Stimulated activated CD4-positive, alpha-beta T cell treated with anti-CD3 and anti-CD28 coated beads, Interleukin-12 subunit alpha, Interleukin-12 subunit beta, amount 100 ng/mL, for 24 hours (primary cell): Measurements from ENCODE around the gene CLCN1.

Source experiments
- DNase-seq, 2 experiments: peaks; one replicate each; pipeline ENCODE4 v3.0.0-alpha.2; 2020; ENCODE audit warnings: low read depth in 2 of 2

Gene CLCN1

DNA sequence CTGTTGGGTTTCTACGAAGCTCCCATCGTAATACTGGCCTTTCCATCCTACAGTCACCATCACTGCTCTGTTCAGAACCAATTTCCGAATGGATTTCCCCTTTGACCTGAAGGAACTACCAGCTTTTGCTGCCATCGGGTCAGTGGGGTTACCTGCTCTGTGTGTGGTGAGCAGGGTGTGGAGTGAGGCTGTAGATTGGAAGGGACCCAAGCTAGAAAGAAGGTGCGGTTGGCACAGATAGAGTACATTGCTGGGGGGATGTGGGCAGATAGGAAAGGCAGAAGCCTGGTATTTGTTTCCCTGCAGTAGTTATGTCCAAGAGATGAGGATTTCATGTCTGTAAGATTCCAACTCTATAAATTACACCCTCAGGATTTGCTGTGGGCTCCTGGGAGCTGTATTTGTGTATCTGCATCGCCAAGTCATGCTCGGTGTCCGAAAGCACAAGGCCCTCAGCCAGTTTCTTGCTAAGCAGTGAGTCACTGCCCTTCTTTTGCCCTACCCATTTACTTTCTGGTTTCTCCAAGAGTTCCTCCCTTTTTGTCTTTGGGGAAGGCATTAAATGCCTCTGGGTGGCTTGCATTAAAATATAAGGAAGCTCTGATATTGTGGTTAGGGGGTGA lies 15.4 kb downstream of the CLCN1 start:
- no peak for DNase-seq

DNA sequence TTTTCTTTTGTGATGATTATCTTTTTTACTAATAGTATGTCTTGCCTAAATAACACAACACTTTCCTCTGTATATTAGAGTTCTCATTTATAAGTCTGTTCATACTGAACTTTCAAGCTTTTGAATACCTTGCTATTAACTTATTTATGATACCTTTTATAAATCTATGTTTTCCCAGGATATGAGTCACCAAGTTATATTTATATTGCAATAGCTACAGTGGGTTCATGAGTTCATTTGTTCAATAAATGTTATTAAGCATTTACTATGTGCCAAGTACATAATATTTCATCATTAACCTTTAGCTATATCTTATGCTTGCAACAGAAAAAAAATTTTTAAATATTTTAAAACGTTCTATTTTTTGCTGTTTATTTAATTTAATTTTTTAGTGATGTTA lies 18.3 kb downstream of the CLCN1 start:
- no peak for DNase-seq

GRCh38 chr7:143337216-143337615 lies 21.3 kb downstream of the CLCN1 start:
- DNase-seq, result no peak

GRCh38 chr7:143341842-143342241 lies 25.9 kb downstream of the CLCN1 start:
- DNase-seq, result no peak

- DNase-seq, result no peak
Measured at GRCh38 chr7:143343596-143343995, 27.7 kb downstream of the CLCN1 start.

- DNase-seq, result peak; percentile 43 to 52
Measured at GRCh38 chr7:143345428-143345900, 29.6 kb downstream of the CLCN1 start.

GRCh38 chr7:143346018-143346417 lies 30.1 kb downstream of the CLCN1 start:
- DNase-seq, result no peak

- no peak for DNase-seq
Measured at GRCh38 chr7:143347950-143348349, 32.0 kb downstream of the CLCN1 start.

GRCh38 chr7:143351060-143351459 lies 35.1 kb downstream of the CLCN1 start:
- DNase-seq, result no peak

GRCh38 chr7:143351574-143351973 lies 35.7 kb downstream of the CLCN1 start:
- no peak for DNase-seq

- DNase-seq, result no peak
Measured at GRCh38 chr7:143352531-143353002, 36.7 kb downstream of the CLCN1 start.

GRCh38 chr7:143354376-143354775 lies 38.5 kb downstream of the CLCN1 start:
- no peak for DNase-seq

- no peak for DNase-seq
Measured at GRCh38 chr7:143354965-143355364, 39.1 kb downstream of the CLCN1 start.

DNA sequence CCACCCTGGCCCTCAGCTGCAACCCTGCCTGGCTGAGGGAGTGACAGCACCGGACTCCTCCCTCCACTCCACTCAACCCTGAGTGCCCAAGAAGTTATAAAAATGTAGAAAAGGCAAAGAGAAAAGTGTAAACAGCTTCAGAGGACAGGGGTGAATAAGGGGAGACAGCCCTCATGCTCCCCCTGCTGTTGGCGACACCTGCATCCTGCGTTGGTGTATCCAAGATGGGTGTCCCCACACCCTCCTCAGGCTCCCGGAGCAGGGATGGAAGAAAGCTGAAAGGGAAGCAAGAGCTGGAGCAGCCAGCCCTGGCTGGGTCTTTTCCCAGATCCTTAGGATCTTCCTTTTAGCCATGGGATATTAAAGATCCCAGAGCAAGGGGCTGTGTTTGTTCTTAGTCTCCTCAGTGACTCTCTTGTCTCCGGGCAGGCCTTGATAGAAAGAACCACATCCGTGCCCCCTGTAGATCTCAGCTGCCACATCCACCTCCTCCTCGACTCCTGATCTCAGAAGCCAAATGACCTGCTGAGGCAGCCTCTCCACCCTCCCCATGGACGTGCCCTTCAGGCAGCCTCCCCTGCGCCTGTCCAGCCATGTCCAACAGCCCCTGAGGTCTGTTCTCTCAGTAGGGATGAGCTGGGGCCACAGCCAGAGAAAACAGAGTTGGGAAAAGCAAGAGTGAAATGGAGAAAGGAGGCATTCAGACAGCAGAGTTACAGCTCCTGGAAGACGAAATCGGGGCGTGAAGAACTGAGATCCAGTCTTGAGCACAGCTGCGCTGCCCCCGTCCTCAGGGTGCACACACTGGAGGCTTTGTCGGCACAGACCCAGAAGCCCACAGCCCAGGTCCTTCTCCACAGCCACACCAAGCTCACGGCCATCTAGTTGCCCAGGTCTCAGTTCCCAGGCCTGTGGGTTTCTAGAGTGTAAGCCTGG lies 39.8 kb downstream of the CLCN1 start:
- no peak for DNase-seq

DNA sequence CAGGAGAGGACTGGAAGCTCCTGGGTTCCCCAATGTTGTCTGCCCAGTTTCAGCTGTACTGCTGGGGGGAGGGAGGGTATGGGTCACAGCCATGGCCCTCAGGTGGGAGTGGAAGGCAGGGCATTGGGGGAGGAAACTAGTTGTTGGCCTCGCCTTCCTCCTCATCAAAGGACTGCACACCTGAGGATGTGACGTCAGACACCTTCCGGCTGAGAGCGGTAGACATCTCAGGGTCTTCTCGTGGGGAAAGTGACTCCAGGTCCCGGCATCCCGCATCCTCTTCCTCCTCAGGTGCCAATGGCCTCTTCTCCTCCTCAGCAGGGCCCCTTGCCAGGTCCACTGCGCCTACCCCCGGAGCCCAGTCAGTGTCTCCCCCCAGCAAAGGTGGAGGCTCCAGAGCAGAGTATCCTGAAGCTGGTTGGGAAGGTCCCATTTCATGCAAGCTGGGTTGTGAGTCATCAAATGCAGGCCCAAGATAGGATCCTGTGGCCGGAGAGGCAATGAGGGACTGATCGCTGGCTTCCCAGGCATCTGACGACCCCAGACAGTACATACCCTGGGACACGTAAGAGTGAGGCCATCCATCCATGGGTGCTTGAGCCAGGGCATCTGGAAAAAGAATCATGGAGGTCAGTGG lies 40.6 kb downstream of the CLCN1 start:
- no peak for DNase-seq

- no peak for DNase-seq
Measured at GRCh38 chr7:143358626-143359025, 42.7 kb downstream of the CLCN1 start.

DNA sequence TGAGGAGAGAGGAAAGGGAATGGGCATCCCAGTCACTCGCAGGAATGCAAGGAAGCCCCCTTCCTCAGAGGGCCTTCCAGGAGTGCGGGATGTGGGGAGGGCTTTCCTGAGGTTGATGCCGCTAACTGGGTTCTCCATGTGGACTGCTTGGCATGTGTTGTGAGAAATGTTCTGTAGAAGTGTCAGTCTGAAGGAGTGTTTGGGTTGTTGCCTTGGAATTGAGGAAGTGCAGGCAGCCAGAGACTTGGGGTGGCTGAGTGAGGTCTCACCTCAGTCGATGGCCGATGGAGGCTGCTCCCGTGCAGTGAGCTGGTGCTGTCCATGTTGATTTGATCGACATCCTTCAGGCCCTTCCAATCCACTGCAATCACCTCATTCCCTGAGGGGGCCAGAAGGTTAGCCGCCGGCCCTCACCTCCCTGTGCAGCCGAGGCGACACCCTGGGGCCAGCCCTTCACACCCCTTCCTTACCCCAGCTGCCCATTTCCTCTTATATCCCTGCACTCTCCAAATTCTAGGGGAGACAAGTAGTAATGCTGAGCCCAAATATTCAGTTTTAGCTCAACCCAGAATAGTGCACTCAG lies 44.0 kb downstream of the CLCN1 start:
- DNase-seq, result no peak

GRCh38 chr7:143360788-143361551 lies 45.1 kb downstream of the CLCN1 start:
- no peak for DNase-seq

GRCh38 chr7:143361552-143362130 lies 45.7 kb downstream of the CLCN1 start:
- no peak for DNase-seq

DNA sequence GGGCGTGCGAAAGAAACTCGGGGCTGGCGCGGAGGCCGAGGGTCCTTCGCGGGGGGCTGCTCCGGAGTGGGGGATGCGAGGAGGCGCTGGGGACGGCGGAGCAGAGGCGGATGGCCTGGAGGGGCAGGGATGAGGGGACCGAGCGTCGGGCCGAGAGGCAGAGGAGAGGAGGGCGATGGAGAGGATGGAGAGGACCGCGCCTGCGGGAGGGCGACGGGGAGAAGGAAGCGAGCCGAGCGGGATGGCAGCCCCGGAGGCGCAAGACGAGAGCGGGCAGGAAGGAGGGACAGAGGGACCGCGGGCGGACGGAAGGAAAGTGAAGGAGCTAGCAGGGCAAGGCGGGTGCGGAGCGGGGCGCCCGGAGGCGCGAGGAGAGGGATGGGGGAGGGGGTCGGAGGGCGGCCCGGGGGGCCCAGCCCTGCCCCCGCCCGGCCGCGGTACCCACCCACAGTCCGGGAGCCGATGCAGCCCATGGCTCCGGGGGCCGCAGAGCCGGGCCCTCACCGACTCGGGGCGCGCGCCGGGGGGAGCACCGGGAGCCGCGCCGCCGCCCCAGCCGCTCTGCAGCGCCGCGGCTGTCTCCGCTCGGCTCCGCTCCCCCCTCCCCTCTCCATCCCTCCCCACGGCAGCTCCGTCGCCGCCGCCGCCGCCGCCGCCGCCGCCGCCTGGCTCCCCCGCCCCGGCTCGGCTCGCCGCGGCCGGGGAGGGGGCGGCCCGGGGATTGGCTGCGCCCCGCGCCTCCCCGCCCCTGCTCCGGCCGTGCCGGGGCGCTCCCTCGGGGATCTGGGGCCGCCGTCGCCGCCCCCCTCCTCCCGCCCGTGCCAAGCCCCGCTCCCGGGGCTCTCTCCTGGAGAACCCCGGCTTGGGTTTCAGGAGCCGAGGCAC lies 46.5 kb downstream of the CLCN1 start, which contains the start of gene FAM131B:
Gene FAM131B (minus strand): TSS at position 583 of the 885 bp plus-strand sequence. CDS start 110 bp downstream, at position 473.
- no peak for DNase-seq
